A172 (cell line): ENCODE measurements around the gene VRK3. TPM values are rescaled to one million over a fixed set of nuclear protein-coding genes. Genes with fewer than 3 reads are reported as not detected.
A peak's percentile ranks its signal among the peaks of the same experiment; 100 is the strongest.

ENCODE experiments used
- DNase-seq: peaks from one replicate; pipeline ENCODE4 v3.0.0-alpha.2; 2015; ENCODE audit warnings: low spot score
- total RNA-seq: library from RNA; depleted of rRNA; stranded (reverse); fragments of >200 nt; shearing (Covaris generic); gene quantifications from 2 replicates; pipeline ENCODE4 v1.2.3, GENCODE V29; 2014

VRK3 gene
- total RNA-seq, 1 experiment from 2014 or later = 45.6 TPM

DNA sequence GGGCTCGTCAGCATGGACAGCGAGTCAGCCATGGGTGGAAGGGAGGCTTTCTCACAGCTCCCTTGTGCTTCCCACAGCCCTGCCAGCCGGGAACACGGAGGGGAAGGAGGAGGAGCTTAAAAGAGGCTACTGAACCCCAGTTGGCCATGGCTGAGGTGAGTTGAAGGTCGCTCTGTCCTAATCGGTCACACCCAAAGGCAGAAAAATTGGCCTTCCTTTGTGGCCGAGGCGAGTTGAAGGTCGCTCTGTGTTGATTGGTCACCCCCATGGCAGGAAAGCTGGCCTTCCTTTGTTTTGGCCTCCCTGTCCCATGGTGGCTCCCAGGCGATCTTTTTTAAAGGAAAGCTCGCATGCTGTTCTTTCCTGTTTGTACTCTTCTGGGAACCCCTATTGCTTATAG lies 5.8 kb upstream of the VRK3 start:
- DNase-seq = no peak

DNA sequence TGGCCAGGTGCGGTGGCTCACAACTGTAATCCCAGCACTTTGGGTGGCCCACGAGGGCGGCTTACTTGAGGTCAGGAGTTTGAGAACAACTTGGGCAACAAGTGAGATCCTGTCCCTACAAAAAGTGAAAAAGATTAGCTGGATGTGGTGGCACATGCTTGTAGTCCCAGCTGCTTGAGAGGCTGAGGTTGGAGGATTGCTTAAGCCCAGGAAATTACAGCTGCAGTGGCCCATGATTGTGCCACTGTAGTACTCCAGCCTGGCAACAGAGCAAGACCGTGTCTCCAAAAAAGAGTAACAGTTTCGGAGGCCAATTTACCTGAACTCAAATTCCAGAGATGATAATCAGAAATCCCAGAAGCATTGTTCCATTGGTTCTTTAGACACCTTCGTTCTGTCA lies 5.1 kb upstream of the VRK3 start:
- DNase-seq = no peak

DNA sequence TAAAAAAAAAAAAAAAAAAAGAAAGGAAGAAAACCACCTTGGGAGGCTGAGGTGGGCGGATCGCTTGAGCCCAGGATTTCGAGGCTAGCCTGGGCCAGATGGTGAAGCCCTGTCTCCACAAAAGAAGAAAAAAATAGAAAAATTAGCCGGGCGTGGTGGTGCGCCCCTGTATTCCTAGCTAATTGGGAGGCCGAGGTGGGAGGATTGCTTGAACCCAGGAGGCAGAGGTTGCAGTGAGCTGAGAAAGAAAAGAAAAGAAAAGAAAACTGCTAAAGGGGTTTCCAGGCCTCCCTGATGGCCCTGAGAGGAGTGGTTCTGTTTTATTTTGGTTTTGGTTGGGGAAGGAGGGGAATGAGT lies 1.4 kb upstream of the VRK3 start:
- DNase-seq = no peak

DNA sequence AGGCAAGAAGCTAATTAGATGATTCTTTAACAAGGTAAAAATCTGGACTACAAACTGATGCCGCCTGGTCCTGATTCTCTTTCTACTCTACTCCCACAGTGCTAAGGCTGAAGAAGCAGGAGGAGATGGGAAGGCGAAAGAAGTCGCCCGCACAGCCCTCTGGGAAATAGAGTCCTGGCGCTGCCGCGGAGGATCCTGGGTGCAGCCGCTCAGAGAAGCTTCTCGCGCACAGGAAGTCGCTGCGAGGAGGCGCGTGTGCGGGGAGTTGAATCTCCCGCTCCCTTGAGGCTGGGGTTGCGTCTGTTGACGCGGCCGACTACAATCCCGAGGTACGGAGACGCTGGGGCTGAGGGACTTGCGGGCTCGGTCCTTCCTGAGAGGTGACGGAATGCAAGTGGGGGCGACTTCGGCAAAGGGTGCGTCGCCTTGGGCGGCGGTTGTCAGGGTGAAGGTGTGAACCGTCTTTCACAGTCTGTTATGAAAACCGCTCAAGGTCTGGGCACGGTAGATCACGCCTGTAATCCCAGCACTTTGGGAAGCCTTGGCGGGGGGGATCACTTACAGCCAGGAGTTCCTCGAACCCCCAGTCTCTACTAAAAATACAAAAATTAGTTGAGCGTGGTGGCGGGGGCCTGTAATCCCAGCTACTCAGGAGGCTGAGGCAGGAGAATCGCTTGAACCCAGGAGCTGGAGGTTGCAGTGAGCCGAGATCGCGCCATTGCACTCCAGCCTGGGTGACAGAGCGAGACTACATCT lies 800 bp upstream of the VRK3 start, which contains the start of gene ZNF473:
Gene ZNF473, plus strand, starts transcription at position 212 of the 756 bp plus-strand sequence. CDS start 5,078 bp downstream, outside the sequence.
- peak; percentile 96 for DNase-seq

DNA sequence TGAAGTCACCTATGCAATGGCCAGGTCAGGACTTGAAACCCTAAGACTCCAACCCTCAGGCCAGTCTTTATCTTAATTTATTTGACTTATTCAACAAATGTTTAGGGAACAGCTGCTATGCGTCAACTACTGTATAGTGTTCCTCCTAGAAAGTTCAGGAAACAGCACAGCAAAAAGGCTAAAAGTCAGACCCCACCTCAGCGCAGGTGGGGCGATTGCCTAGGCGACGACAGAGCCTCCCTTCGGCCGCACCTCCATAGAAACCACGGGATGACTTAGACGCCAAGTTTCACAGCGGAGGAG lies 502 bp downstream of the VRK3 start:
- DNase-seq = no peak

DNA sequence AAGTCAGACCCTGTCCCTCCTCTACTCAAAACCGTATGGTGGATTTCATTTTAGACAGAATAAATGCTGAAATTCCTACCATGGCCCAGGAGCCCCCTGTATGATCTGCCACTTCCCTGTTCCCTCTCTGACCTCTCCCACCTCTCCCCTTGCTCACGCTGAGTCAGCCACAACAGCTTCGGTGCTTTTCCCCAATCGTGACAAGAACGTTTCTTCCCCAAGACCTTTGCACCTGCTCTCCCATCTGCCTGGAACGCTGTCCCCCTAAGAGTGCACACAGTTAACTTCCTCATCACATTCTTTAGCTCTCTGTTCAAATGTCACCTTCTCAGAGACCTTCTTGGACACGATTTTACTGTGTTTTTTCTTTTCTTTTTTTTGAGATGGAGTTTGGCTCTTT lies 2.3 kb downstream of the VRK3 start:
- no peak for DNase-seq

DNA sequence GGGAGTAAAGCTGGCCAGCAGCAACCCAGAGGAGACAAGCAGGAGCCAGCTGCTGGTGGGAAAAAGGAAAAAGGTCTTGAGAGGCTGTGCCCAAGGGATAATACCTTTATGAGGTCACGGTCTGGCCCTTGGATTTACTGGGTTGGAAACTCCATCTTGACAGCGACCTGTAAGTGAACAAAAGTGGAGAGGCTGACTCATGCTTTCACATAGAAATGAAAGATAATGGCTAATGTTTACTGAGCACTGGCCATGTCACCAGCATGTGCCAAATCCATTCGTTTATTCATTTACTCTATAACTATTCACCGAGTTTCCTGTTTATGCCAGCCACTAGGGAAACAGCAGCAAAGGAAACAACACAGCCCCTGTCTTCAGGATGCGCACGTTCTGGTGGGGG lies 4.7 kb downstream of the VRK3 start:
- DNase-seq = no peak

DNA sequence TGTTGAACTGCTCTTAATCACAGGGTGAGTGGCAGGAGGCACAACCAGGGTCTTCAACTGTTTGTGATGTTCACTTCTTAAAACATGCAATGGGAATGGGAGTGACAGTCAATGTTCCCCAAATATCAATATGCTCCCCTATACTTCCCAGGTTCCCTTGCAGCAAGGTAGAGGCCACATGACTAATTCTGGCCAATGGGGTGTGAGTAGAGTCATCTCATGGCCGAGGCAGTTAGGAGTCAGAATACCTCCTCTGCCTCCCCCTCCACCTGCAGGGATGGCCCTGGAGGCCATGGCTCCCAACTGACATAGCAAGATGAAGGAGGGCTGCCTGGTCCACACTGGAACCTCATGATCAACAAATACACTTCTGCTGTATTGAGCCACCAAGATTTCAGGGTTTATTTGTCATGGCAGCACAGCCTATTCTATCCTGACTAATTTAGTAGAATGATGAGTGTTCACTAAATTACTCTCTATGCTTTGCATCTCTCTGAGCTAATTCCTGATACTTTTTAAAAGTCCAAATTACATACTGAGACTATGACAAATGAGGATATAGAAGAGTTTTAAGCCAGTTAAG lies 8.9 kb downstream of the VRK3 start:
- DNase-seq = no peak

DNA sequence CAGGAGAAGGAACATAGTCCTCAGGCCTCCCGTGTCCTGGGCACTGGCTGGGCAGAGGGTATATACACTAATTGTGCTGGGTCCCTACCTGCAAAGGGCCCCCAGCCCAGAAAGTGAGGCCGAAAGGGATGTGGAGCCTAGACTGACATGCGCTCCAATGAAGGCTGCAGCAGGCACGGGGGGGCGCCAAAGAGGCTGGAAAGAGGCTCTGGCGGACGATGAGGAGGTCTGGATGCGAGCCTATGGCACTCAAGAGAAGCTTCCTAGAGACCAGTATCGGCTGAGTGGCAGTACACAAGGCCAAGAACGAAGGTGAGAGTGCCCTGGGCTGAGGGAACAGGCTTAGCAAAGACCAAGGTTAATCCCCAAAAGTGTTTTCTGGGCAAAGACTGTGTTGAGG lies 16.6 kb downstream of the VRK3 start:
- DNase-seq = no peak

DNA sequence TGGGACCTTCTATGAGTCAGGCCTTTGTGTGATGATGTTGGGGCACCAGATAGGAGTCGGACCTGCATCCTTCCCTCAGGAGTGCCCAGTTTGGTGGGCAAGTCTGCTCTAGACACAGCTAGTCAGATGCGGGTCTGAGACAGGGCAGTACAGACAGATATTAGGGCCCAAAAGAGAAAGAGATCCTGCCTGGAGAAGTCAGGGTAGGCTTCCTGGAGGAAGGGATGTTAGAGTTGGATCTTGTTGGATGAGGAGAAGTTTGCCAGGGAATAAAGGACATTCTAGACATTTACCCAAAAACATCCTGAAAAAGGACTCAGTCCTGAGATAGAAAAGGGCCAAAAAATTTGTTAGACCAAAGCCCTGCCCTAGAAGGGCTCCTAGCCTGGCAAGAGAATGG lies 17.2 kb downstream of the VRK3 start:
- DNase-seq = no peak

DNA sequence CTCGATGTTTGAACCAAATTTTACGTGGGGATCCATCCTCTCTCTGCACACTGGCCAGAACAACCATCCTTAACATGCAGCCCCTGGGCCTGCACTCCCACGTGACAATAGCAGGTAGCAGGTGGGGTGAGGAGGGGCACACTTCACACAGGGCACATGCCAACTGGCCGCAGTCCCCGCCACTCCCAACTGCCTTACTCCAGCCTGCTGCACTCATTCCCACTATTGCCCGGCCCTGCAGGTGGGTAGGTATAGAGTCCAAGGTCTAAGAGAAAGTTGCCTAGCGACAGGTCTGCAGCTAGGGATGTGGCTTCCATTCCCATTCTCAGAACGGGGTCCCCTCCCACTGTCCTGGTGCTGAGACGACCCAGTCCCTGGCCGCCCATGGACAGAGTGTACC lies 18.0 kb downstream of the VRK3 start:
- no peak for DNase-seq

DNA sequence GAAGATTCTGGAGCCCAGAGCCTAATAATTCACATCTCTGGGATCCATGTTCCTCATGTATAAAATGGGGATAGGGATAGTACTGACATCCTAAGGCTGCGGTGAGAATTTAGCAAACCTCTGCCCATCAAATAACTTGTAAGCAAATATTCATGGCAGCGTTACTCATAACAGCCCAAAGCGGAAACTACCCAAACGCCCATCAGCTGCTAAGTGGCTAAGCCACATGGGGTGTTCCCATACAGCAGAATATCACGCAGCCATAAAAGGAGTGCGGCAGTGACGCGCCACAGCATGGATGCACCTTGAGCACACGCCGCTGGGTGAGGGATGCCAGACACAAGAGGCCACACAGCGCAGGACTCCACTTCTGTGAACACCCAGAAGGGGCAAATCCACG lies 19.7 kb downstream of the VRK3 start:
- no peak for DNase-seq

DNA sequence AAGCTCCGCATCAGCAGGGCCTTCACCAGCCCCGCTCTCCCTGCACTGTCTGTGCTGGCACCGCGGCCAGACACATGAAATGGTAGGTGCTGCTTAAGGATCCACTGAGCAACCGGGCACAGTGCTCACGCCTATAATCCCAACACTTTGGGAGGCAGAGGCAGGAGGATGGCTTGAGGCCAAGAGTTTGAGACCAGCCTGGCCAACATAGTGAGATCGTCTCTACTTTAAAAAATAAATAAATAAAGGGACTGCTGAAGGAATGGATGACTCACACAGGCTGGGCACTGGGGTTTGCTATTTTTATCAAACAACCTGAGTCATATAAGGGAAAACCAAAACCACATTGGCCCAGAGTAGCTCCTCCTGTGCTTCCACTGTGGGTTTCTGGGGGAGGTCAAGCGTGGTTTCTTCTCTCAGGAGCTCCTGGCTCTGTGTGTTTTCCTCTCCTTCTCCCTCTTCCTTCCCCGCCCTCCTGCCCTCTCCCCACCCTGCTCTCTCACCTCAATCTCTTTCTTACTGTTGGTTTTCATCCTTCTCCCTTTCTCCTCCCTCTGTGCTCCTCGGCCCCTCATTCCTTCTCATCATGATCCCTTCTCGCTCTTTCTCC lies 21.3 kb downstream of the VRK3 start:
- DNase-seq = peak; percentile 99

DNA sequence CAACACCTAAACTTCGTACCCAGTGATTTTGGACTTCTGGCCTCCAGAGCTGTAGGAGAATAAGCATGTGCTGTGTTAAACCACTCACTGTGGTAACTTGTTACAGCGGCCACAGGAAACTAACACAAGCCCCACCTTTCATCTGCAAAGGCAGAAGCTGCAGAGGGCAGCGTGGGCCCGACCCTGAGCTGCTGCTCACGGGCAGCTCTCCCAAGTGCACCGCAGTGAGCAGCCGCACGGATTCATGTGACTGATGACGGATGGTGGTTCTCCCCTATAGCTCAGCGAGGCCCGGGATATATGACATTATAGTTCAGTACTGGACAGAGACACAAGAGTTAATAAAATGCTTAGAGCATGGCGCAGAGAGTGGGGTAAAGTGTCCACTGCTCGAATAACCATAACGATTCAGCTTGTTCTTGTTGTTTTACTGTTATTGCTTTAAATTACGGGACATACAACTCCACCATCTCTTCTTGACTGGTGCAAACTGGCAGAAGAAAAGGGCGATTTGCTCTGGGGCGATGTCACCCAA lies 21.9 kb downstream of the VRK3 start:
- DNase-seq = no peak

DNA sequence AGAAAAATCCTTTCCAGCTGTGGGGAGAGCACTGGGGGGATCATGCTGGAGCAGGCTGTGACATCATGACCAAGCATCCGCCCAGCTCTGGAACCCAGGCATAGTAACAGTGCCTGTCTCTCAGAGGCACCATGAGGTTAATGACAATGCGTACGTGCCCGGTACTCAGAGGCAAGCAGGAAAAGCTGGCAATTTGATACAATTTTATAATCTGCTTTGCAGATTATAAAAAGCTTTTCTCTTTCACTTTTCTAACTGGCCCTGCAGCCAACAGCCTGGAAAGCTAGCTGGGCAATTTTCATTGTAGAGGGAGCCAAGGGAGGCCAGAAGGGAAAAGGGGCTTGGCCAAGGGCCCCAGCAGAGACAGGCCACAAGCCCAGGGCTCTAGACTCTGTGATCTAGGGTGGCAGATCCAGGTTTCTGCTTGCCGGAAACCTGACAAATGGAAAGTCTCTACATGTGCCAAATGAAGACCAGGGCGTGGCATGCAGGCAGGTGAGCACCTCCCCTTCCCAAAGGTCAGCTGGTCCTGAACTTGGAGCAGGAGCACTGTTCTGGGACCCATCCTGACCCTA lies 22.7 kb downstream of the VRK3 start:
- no peak for DNase-seq

DNA sequence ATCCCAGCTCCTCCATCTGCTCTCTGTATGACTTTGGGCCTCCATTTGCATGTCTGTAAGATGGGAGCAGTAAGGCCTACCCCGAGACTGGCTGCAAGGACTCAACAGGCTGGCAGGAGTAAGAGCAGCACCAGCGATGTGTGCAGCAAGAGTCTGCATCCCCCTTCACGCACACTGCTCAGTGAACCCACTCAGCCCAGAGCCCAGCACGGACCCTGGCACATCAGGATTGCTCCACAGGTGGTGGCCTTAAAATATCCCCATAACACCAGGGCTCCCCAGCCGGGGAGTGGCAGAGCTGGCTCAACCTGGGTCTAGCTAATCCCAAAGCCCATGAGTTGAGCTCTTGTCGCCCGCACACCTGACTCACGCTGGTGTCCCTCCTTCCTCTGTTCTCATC lies 23.4 kb downstream of the VRK3 start:
- DNase-seq = no peak

DNA sequence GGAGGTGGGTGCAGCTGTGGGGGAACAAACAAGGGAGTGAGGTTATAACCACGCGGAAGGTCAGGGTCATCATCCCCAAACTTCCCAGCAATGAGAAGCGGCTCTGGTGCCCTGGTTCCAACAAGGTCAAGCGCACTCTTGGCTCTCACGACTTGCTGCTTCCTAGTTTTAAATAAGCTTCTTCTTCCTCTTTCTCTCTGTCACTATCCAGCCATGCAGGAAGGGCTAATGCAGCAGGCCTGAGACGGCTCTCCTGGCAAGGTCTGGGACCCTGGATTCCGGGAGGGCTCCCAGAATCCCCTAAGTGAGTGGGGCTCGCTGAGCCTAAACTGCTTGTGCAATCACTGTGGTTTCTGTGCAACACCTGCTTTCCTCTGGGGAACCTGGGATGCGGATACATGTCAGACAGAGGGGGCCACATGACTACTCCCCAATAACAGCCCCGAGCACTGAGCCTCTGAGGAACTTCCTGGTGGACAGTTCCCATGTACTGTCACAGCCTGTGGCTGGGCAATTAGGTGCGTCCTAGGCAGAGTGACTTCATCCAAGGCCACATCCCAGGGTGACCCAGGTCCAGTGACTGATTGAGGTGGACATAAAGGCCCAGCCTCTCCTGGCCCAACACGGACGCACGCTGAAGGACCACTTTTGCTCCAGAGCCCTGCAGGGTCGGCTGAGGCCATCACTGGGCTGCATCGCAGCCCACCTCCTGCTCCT lies 24.2 kb downstream of the VRK3 start:
- no peak for DNase-seq

DNA sequence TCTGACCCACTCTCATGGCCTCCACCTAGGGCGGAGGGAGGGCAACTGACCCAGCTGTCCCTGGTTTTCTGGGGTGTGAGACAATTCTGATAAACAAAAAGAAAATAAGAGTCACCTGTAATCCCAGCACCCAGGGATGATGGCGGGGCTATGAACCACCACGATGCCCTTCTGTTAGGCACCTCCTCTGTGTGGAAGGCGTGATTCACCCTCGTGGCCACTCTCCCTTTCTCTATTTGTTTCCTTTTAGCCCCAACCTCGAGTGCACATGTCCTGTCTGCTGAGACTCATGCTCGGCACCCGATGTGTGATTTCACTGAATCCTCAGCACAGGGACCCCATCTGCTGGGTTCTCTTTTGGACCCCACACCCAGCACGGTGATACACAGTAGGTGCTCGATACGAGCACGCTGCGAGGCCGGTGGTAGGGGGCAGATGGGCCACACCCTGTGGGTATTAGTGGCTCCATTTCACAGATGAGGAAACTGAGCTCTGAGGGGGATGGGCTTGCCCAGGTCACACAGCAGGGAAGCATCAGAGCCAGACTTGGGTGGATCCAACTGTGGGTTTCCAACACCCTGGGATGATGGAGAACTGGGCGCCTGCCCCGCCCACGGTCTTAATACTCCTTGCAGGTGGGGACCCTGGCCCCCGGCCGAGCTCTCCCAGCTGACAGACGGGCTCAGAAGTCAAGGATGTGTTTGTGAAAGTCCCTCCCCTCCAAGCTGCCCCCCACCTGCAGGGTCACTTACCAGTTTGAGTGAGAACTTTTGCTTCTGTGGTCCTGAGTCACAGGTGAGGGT lies 24.9 kb downstream of the VRK3 start:
- no peak for DNase-seq

DNA sequence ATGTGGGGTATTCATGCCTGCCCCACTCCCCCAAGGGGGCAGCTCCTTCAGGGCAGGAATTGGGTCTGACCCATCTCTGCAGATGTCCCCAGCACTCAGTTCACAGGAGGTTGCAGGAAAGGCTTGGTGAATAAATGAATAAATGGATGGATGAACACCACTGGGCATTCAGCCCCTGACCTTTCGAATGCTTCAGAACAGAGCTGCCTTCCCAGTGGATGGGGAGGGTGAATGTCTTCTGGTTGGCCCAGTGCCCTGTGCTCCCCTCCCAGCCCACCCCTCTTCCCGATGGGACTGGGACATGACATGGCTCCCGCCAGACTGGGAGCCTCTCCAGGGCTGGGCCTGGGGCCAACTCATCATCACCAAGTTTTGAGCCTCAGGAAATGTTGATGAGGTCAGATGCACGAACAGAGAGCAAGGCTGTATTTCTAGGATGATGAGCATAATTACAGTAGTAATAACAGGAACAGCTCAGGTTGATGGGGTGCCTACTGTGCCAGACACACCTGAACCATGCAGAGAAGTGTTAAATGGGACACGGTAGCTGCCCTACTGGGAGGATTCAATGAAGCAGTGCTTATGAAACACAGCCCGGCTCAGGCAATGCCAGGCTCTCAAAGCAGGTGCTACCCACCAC lies 25.7 kb downstream of the VRK3 start:
- no peak for DNase-seq

DNA sequence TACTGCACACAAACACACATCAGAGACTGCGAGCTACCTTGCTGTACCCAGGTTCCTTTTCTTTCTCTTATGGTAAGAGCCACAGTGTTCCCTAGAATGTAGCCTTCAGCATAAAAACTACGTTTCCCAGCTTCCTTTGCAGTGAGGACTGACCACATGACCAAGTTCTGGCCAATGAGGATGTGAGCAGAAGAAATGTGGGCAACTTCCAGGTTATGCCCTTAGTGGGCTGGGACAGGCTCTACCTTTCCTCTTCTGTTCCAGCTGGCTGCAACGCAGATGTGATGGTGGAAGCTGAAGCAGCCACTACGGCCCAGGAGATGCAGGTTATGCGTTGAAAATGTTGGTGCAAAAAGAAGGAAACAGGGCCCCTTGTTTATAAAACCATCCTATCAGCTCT lies 27.5 kb downstream of the VRK3 start:
- DNase-seq = peak; percentile 74

DNA sequence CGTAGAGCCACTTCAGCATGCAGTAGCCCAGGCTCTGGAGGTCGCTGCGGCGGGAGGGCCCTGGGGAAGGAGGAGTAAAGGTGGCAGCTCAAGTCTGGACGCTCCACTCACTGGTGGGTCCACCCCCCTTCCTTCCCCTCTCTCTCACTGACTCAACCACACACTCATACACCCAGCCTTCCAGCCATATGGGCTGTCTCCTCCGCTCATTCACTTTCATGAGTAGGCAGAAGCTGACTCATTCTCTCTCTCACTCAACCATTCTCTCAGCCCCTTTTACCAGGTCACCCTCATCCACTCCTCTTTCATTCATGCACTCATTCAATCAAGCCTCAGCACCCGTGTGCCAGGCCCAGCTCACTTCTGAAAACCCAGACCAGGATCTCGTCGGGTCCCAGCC lies 36.7 kb downstream of the VRK3 start:
- peak; percentile 53 for DNase-seq
